Activated B cell treated with CpG ODN at 0.5 μM for 24 hours (primary cell): ENCODE measurements around the gene TUFT1. TPM values are rescaled to one million over a fixed set of nuclear protein-coding genes. Genes with fewer than 3 reads are reported as not detected.

Experiments
- ATAC-seq: fragments of 200-7000 bp; cut with Tn5 transposase; one replicate; pipeline ENCODE4 v1.10.0; 2021; ENCODE audit warnings: low read depth, mild to moderate bottlenecking, moderate library complexity
- CTCF ChIA-PET: fragments of 350-600 bp; sonication (Branson Sonifier 250); formaldehyde crosslinking; loops from one replicate; lab custom pipeline; 2021; ENCODE audit warnings: antibody characterized with exemption; lab: Charles Lee
- POLR2A ChIA-PET: fragments of 350-600 bp; sonication (Branson Sonifier 250); formaldehyde crosslinking; loops from one replicate; lab custom pipeline; 2021; ENCODE audit warnings: antibody characterized with exemption; lab: Charles Lee
- DNase-seq: peaks from one replicate; pipeline ENCODE4 v3.0.0; 2022
- H3K27ac Mint-ChIP-seq: one replicate; pipeline ENCODE4 v1.8.0; 2020; ENCODE audit warnings: mixed read lengths
- H3K27me3 Mint-ChIP-seq: one replicate; pipeline ENCODE4 v1.8.0; 2021; ENCODE audit warnings: mixed read lengths
- H3K36me3 Mint-ChIP-seq: one replicate; pipeline ENCODE4 v1.8.0; 2021; ENCODE audit warnings: low read depth, mixed read lengths
- H3K4me1 Mint-ChIP-seq: one replicate; pipeline ENCODE4 v1.8.0; 2021; ENCODE audit warnings: mixed read lengths
- H3K4me3 Mint-ChIP-seq: one replicate; pipeline ENCODE4 v1.8.0; 2020; ENCODE audit warnings: mild to moderate bottlenecking, mixed read lengths
- H3K9me3 Mint-ChIP-seq: one replicate; pipeline ENCODE4 v1.8.0; 2020; ENCODE audit warnings: mixed read lengths
- CTCF ChIP-seq: fragments of 200-600 bp; IDR thresholded peaks from one replicate; pipeline ENCODE4 v1.8.0; 2022; ENCODE audit warnings: antibody characterized with exemption, mild to moderate bottlenecking
- intact Hi-C: fragments of 100-400 bp; cut with micrococcal nuclease; formaldehyde crosslinking; loops from one replicate; pipeline ENCODE4 v1.15.1; 2024
- total RNA-seq: library from RNA; stranded (reverse); gene quantifications from 2 replicates; pipeline ENCODE4 v1.2.3, GENCODE V29; 2022

TUFT1 gene
- total RNA-seq, 1 donor from 2014 or later = 2.3 TPM

GRCh38 chr1:151511636-151512215 lies 28.4 kb upstream of the TUFT1 start:
- no peaks in the 10 kb centered on the region for H3K36me3 Mint-ChIP-seq
- intact Hi-C loops = loop anchor here (1.0 to 2.0 kb wide), 3 partner anchors 29 to 53 kb away; partner anchors contain the start of genes POGZ and TUFT1
- DNase-seq (peak; percentile 33), ATAC-seq (peak; percentile 7)
- H3K27ac Mint-ChIP-seq = no peak overlapping the region
- peak overlapping the region; percentile 87 for H3K4me3 Mint-ChIP-seq
- H3K9me3 Mint-ChIP-seq = no peaks in the 10 kb centered on the region
- peaks cover 19% of the 10 kb centered on the region for H3K4me1 Mint-ChIP-seq
- CTCF ChIA-PET = no interaction called here
- TF ChIP-seq CTCF = no peak
- POLR2A ChIA-PET = interaction anchor here (0.7 to 1.5 kb wide), 3 partner anchors 28 to 340 kb away, joined by 4 to 5 read pairs (median 4); partner anchors contain the start of gene TUFT1
- no peaks in the 10 kb centered on the region for H3K27me3 Mint-ChIP-seq

DNA sequence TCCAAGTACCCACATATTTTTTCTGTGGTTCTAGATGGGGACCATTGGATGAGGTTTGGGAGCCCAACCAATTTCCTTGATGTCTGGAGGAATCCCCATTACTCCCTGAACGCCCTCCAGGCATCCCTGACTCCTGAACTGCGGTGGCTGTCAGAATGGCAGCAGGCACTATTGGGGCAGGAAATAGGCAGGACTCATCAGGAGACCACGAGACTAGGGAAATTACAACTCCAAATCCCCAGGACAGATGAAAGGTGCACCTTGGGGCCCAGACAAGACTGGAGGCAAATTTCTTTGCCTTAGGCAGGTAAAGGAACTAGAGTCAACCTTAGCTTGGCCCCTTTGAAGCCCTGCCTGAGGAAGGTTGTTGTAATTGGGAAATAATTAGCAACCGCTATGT lies 27.8 kb upstream of the TUFT1 start:
- DNase-seq = no peak
- ChIA-PET CTCF (no interaction called here), POLR2A (interaction anchor here (1.5 kb wide), 1 partner anchor 28 kb away, joined by 4 read pairs; the partner anchor contains the start of gene TUFT1)
- Mint-ChIP-seq H3K27me3 (no peaks in the 10 kb centered on the region), H3K36me3 (no peaks in the 10 kb centered on the region), H3K9me3 (no peaks in the 10 kb centered on the region), H3K4me1 (peaks cover 19% of the 10 kb centered on the region), H3K4me3 (peak overlapping the region; percentile 28), H3K27ac (no peak overlapping the region)
- TF ChIP-seq CTCF = no peak
- ATAC-seq = no peak
- intact Hi-C loops = no loop called here

DNA sequence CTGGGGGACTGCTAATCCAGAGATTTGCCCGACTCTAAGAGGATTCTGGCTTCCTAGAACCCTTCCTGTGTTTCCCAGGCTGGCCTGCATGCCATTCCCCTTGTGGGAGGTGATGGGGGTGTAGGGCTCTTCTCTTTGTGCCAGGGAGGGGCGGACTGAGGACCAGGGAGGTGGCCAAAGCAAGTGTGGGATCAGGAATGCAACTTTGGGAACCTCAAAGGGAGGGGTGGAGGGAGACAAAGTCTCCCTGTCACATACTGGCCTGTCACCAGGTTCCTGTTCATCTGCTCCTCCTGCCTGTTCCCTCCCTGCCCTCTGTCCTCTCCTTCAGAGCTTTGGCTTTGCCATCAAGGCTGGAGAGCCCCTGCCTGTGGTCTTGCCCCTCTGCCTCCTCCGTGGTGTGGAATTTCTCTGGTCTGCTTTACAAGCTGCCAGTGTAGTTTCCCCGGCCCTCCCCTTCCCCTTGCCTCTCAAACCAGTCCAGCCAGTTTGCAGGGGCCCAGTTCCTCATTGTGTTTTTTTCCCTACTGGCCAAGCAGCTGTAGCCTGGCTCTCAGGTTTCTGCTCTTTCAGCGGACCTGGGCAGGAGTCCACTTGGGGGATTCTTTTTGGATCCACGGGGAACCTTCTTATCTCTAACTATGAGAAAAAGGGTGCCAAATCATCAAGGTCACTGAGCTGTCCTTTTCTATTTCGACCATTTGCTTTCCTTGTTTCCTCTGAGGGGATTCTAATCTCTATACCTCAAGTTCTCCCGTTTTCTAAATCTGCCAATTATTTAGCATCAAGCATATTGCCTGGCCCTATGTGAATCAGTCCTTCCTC lies 27.1 kb upstream of the TUFT1 start:
- POLR2A ChIA-PET = no interaction called here

GRCh38 chr1:151513626-151514121 lies 26.4 kb upstream of the TUFT1 start:
- no peak overlapping the region for H3K4me3 Mint-ChIP-seq
- ATAC-seq = no peak
- CTCF ChIA-PET = no interaction called here
- no peaks in the 10 kb centered on the region for H3K9me3 Mint-ChIP-seq
- intact Hi-C loops = no loop called here
- no peaks in the 10 kb centered on the region for H3K27me3 Mint-ChIP-seq
- POLR2A ChIA-PET = no interaction called here
- no peak for DNase-seq
- no peak overlapping the region for H3K27ac Mint-ChIP-seq
- H3K4me1 Mint-ChIP-seq = peaks cover 19% of the 10 kb centered on the region
- no peaks in the 10 kb centered on the region for H3K36me3 Mint-ChIP-seq
- TF ChIP-seq CTCF = no peak

More for the DNA sequence above, 27.1 kb upstream of the TUFT1 start:
- TF ChIP-seq CTCF = no peak
- no peaks in the 10 kb centered on the region for H3K27me3 Mint-ChIP-seq
- no peaks in the 10 kb centered on the region for H3K36me3 Mint-ChIP-seq
- DNase-seq = no peak
- intact Hi-C loops = no loop called here
- no peak for ATAC-seq
- no peak overlapping the region for H3K4me3 Mint-ChIP-seq
- CTCF ChIA-PET = no interaction called here
- H3K9me3 Mint-ChIP-seq = no peaks in the 10 kb centered on the region
- H3K4me1 Mint-ChIP-seq = peaks cover 19% of the 10 kb centered on the region
- no peak overlapping the region for H3K27ac Mint-ChIP-seq

DNA sequence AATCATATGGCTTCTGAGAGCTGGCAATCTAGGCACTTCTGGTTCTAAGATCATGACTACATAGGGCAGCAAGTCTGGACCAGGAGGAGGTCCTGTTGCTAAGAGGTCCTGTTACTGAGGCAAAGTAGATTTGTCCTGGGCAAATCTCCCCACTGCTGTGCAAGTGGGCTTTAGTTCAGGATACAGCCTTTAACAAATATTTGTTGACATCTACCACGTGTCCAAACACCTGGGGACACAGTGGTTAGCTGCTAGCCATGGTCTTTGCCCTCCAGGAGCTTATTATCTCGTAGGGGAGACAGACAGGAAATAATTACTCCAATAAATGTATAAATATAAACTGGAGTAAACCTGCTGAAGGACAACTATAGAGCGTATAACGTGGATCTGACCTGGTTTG lies 25.7 kb upstream of the TUFT1 start:
- no peaks in the 10 kb centered on the region for H3K27me3 Mint-ChIP-seq

More for the DNA sequence above, 25.7 kb upstream of the TUFT1 start:
- no peak for TF ChIP-seq CTCF
- intact Hi-C loops = no loop called here
- ChIA-PET CTCF (no interaction called here), POLR2A (no interaction called here)
- ATAC-seq (no peak), DNase-seq (no peak)
- Mint-ChIP-seq H3K9me3 (no peaks in the 10 kb centered on the region), H3K27ac (no peak overlapping the region), H3K36me3 (no peaks in the 10 kb centered on the region), H3K4me3 (no peak overlapping the region), H3K4me1 (peaks cover 19% of the 10 kb centered on the region)
